Measurements from ENCODE around the gene GSTT4.
A peak's percentile ranks its signal among the peaks of the same experiment; 100 is the strongest.

Gene GSTT4

GRCh38 chr22:24030186-24030702 is 25.0 kb upstream of the GSTT4 start:
- Mint-ChIP-seq H3K4me1 (ENCODE audit: low read depth) (peaks cover 38% of the 10 kb centered on the region), H3K9me3 (no peaks in the 10 kb centered on the region), H3K36me3 (ENCODE audit: low read depth) (peaks cover 25% of the 10 kb centered on the region), H3K27me3 (no peaks in the 10 kb centered on the region), H3K4me3 (no peak overlapping the region), H3K27ac (no peak overlapping the region)

DNA sequence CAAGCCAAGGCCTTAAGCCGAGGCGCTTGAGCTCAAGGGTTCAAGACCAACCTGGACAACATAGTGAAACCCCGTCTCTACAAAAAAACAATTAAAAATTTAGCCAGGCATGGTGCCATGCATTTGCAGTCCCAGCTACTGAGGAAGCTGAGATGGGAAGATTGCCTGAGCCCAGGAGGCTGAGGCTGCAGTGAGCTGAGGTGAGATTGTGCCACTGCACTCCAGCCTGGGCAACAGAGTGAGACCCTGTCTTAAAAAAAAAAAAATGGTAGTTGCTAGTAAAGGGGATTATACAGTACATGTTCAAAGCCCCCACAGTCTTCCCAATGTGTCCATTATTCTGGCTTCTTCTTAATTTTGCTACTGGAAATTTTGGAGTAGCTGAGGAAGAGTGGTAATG is 24.1 kb upstream of the GSTT4 start:
- Mint-ChIP-seq H3K27ac (no peak overlapping the region), H3K4me3 (no peak overlapping the region), H3K36me3 (ENCODE audit: low read depth) (peaks cover 35% of the 10 kb centered on the region), H3K9me3 (peaks cover 2% of the 10 kb centered on the region), H3K27me3 (no peaks in the 10 kb centered on the region), H3K4me1 (ENCODE audit: low read depth) (peaks cover 32% of the 10 kb centered on the region)

DNA sequence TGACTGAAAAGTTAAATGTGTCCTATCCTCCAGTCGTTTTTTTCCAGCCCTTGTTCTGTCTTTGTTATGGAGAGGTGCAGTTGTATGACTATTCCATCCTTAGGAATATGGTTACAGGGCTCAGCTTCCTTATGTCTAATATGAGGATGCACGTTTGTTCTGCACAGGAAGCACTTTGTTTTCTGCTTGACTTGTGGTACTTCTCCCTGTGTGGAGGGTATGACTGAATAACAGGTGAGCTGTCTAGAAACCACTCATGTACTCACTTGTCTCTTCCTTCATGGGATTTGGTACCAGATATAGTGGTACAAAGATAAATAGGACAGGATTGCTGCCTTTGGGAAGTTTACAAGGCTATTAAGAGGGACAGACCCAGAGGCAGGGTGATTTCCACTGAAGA is 23.3 kb upstream of the GSTT4 start:
- H3K9me3 Mint-ChIP-seq: peaks cover 4% of the 10 kb centered on the region
- H3K36me3 Mint-ChIP-seq (ENCODE audit: low read depth): peaks cover 40% of the 10 kb centered on the region
- H3K4me1 Mint-ChIP-seq (ENCODE audit: low read depth): peaks cover 38% of the 10 kb centered on the region
- no peak overlapping the region for H3K4me3 Mint-ChIP-seq
- no peaks in the 10 kb centered on the region for H3K27me3 Mint-ChIP-seq
- no peak overlapping the region for H3K27ac Mint-ChIP-seq

DNA sequence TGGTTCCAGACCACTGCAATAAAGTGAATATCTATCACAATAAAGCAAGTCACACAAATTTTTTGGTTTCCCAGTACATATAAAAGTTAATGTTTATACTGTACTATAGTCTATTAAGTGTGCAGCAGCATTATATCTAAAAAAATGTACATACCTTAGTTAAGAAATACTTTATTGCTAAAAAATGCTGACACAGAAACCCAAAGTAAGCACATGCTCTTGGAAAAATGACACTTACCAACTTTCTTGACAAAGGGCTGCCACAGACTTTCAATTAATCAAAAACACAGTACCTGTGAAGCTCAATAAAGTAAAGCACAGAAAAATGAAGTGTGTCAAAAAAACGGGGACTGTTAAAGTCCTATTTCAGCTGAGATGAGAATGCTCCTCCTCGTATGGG is 22.7 kb upstream of the GSTT4 start:
- Mint-ChIP-seq H3K27ac (no peak overlapping the region), H3K36me3 (ENCODE audit: low read depth) (peaks cover 45% of the 10 kb centered on the region), H3K9me3 (peaks cover 4% of the 10 kb centered on the region), H3K4me3 (no peak overlapping the region), H3K4me1 (ENCODE audit: low read depth) (peaks cover 44% of the 10 kb centered on the region), H3K27me3 (no peaks in the 10 kb centered on the region)

DNA sequence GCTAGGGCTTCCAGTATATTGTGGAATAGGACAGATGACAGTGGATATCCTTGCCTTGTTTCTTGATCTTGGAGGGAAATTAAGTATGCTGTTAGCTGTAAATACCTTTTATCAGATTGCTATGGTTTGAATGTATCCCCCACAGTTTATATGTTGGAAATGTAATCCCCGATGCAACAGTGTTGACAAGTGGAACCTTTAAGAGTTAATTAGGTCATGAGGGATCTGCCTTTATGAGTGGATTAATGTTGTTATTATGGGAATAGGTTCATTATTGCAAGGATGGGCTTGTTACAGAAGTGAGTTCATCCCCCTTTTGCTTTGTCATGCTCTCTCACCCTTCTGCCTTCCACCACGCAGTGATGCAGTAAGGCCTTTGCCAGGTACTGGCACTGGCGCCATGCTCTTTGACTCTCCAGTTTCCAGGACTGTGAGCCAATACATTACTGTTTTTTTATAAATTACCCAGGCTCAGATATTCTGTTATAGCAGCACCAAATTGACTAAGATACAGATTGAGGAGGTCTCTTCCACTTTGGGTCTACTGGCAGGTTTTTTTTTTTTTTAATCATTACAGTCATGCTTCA is 22.2 kb upstream of the GSTT4 start:
- H3K4me1 Mint-ChIP-seq (ENCODE audit: low read depth): peaks cover 49% of the 10 kb centered on the region
- no peak overlapping the region for H3K27ac Mint-ChIP-seq

DNA sequence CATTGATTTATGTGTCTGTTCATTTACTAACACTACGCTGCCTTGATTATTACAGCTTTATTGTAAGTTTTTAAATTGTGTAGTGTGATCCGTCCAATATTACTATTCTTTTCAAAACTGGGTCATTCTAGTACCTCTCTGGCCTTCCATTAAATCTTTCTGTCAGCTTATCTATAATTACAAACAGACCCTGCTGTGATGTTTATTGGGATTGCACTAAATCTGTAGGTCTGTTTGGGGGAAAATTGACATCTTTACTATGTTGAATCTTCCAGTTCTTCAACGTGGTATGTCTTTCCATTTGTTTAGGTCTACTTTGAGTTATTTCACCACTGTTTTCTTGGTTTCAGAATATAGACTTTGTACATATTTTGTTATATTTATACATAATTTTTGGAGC is 21.5 kb upstream of the GSTT4 start:
- H3K4me3 Mint-ChIP-seq: no peak overlapping the region
- no peaks in the 10 kb centered on the region for H3K27me3 Mint-ChIP-seq
- H3K9me3 Mint-ChIP-seq: peaks cover 4% of the 10 kb centered on the region
- H3K27ac Mint-ChIP-seq: no peak overlapping the region
- peaks cover 50% of the 10 kb centered on the region for H3K36me3 Mint-ChIP-seq (ENCODE audit: low read depth)
- H3K4me1 Mint-ChIP-seq (ENCODE audit: low read depth): peaks cover 48% of the 10 kb centered on the region

More for the DNA sequence above, 22.2 kb upstream of the GSTT4 start:
- Mint-ChIP-seq H3K4me3 (no peak overlapping the region), H3K9me3 (peaks cover 4% of the 10 kb centered on the region), H3K36me3 (ENCODE audit: low read depth) (peaks cover 50% of the 10 kb centered on the region), H3K27me3 (no peaks in the 10 kb centered on the region)

DNA sequence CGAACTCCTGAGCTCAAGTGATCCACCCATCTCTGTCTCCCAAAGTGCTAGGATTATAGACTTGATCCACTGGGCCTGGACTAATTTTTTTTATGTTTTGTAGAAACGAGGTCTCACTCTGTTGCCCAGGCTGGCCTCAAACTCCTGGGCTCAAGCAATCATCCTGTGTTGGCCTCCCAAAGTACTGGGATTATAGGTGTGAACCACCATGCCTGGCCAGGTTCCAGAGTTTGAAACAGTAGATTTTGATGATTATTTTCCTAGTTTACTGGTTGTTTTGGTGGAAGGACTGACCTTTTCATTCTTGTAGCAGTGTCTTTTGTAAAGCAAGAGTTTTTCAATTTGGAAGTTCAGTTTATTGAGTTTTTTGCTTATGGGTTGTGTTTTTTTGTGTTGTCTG is 20.8 kb upstream of the GSTT4 start:
- Mint-ChIP-seq H3K27ac (no peak overlapping the region), H3K27me3 (no peaks in the 10 kb centered on the region), H3K9me3 (peaks cover 4% of the 10 kb centered on the region), H3K4me1 (ENCODE audit: low read depth) (peaks cover 52% of the 10 kb centered on the region), H3K4me3 (no peak overlapping the region), H3K36me3 (ENCODE audit: low read depth) (peaks cover 48% of the 10 kb centered on the region)

- H3K27me3 Mint-ChIP-seq: no peaks in the 10 kb centered on the region
- H3K27ac Mint-ChIP-seq: no peak overlapping the region
- peaks cover 4% of the 10 kb centered on the region for H3K9me3 Mint-ChIP-seq
- peaks cover 50% of the 10 kb centered on the region for H3K36me3 Mint-ChIP-seq (ENCODE audit: low read depth)
- H3K4me3 Mint-ChIP-seq: no peak overlapping the region
- H3K4me1 Mint-ChIP-seq (ENCODE audit: low read depth): peaks cover 52% of the 10 kb centered on the region
Measured at GRCh38 chr22:24025475-24025874, 20.2 kb upstream of the GSTT4 start.

- Mint-ChIP-seq H3K27ac (peak overlapping the region; percentile 19), H3K4me1 (ENCODE audit: low read depth) (peaks cover 48% of the 10 kb centered on the region), H3K36me3 (ENCODE audit: low read depth) (peaks cover 53% of the 10 kb centered on the region), H3K27me3 (no peaks in the 10 kb centered on the region), H3K4me3 (no peak overlapping the region), H3K9me3 (peaks cover 4% of the 10 kb centered on the region)
Measured at GRCh38 chr22:24024354-24024753, 19.1 kb upstream of the GSTT4 start.

DNA sequence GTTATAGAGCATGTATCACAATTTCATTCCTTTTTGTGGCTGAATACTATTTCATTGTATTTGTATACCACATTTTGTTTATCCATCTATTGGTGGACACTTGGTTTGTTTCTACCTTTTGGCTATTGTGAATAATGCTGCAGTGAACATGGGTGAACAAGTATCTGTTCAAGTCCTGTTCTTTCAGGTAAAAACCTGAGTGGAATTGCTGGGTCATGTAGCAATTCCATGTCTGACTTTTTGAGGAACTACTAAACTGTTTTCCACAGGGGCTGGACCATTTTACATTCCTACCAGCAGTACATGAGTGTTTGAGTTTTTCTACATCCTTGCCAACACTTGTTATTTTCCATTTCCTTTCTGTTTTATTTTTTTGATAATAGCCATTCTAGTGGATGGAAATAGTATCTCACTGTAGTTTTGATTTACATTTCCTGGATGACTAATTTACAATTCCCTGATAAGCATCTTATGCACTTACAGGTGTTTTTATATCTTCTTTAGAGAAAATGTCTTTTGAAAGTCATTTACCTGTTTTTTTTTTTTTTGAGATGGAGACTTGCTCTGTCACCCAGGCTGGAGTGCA is 18.0 kb upstream of the GSTT4 start:
- H3K9me3 Mint-ChIP-seq: peaks cover 4% of the 10 kb centered on the region
- peaks cover 58% of the 10 kb centered on the region for H3K36me3 Mint-ChIP-seq (ENCODE audit: low read depth)
- H3K27ac Mint-ChIP-seq: peak overlapping the region; percentile 80
- H3K27me3 Mint-ChIP-seq: no peaks in the 10 kb centered on the region
- H3K4me1 Mint-ChIP-seq (ENCODE audit: low read depth): peaks cover 44% of the 10 kb centered on the region
- peak overlapping the region; percentile 41 for H3K4me3 Mint-ChIP-seq

DNA sequence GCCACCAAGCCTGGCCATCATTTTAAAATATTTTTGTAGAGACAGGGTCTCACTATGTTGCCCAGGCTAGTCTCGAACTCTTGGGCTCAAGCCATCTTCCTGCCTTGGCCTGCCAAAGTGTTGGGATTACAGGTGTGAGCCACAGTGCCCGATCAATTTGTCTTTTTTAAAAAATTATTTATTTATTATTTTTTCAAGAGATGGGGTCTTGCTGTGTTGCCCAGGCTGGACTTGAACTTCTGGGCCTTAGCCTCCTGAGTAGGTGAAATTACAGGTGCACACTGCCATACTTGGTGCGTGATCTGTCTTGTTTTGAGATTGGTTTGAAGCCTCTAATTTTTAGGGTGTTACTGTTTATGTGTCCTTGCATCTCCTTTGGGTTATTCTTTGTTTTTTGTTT is 16.1 kb upstream of the GSTT4 start:
- Mint-ChIP-seq H3K36me3 (ENCODE audit: low read depth) (peaks cover 59% of the 10 kb centered on the region), H3K27ac (no peak overlapping the region), H3K4me3 (no peak overlapping the region)

GRCh38 chr22:24016156-24016555 is 10.9 kb upstream of the GSTT4 start:
- H3K4me1 Mint-ChIP-seq (ENCODE audit: low read depth): peaks cover 37% of the 10 kb centered on the region
- H3K27ac Mint-ChIP-seq: no peak overlapping the region
- H3K36me3 Mint-ChIP-seq (ENCODE audit: low read depth): peaks cover 32% of the 10 kb centered on the region
- H3K27me3 Mint-ChIP-seq: no peaks in the 10 kb centered on the region
- no peak overlapping the region for H3K4me3 Mint-ChIP-seq
- no peaks in the 10 kb centered on the region for H3K9me3 Mint-ChIP-seq

More for the DNA sequence above, 16.1 kb upstream of the GSTT4 start:
- no peaks in the 10 kb centered on the region for H3K27me3 Mint-ChIP-seq
- H3K9me3 Mint-ChIP-seq: peaks cover 4% of the 10 kb centered on the region
- peaks cover 40% of the 10 kb centered on the region for H3K4me1 Mint-ChIP-seq (ENCODE audit: low read depth)

DNA sequence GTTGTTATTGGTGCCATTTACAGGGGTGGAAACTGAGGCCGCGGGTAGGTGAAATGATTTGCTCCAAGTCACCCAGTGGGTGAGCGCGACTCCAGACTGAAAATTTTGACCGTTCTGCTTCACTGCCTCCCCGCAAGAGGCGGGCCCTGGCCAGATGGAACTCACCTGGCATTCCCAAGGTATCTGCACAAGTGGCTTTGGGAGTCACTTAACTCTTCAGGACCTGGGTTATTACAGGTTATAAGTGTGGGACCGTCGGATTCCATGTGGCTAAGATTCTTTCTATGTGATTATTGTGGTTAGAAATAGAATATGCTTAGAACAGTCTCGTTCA is 6.4 kb upstream of the GSTT4 start:
- Mint-ChIP-seq H3K27ac (peak overlapping the region; percentile 93), H3K36me3 (ENCODE audit: low read depth) (peaks cover 14% of the 10 kb centered on the region), H3K27me3 (no peaks in the 10 kb centered on the region), H3K9me3 (no peaks in the 10 kb centered on the region), H3K4me1 (ENCODE audit: low read depth) (peaks cover 35% of the 10 kb centered on the region), H3K4me3 (peak overlapping the region; percentile 97)

DNA sequence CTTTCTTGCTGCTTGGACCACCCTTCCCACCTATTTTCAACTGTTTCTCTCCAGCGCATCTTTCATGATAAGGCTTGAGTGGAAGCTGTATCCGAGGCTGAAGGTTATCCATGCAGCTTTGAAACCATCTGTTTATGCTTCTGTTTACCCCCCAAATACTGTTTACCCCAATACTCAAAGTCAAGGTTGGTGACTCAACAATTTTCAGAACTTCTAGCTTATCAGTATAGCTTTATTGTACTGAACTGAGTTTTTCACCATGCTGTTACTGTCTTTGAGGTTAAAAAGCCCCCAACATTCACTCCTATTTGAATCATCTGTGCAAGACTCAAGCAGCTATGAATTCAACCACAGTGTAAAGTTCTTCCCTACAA is 4.8 kb upstream of the GSTT4 start:
- Mint-ChIP-seq H3K9me3 (no peaks in the 10 kb centered on the region), H3K27me3 (no peaks in the 10 kb centered on the region), H3K36me3 (ENCODE audit: low read depth) (peaks cover 5% of the 10 kb centered on the region), H3K4me1 (ENCODE audit: low read depth) (peaks cover 35% of the 10 kb centered on the region), H3K4me3 (peak overlapping the region; percentile 47), H3K27ac (peak overlapping the region; percentile 4)

DNA sequence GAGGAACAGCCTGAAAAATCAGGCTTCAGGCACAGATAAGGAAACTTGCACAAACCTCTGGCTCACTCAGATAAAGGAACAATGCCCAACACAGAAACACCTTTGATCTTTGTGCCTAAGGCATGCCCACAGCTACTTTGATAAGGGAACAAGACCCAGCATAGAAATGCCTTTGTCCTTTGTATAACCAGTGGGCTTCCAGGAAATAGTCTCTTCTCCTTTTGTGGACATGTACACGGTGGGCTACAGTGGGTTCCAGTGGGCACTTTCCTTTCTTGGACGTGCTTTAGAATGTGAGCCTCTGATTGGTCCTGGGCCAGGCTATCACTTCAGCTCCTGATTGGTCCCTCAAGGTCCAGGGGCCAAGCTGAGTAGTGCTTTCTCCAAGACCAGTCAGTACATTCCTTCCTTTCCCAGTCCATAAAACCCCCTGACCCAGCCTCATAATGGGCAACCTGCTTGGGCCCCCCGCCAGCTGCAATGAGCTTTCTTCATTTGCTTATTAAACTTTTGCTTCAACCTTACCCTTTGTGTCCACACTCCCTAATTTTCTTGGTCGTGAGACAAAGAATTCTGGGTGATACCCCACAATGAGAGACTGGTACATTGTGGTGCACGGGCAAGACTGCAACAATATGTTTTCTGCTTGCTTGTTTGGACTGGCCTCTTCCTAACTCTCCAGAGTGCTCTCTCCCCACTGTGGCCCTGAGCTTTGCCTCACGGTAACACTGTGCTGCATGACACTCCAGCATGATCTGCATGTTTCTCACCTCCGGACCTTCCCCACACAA is 4.2 kb upstream of the GSTT4 start:
- H3K9me3 Mint-ChIP-seq: no peaks in the 10 kb centered on the region
- no peak overlapping the region for H3K27ac Mint-ChIP-seq
- H3K27me3 Mint-ChIP-seq: no peaks in the 10 kb centered on the region
- no peak overlapping the region for H3K4me3 Mint-ChIP-seq
- H3K4me1 Mint-ChIP-seq (ENCODE audit: low read depth): peaks cover 31% of the 10 kb centered on the region
- peaks cover 5% of the 10 kb centered on the region for H3K36me3 Mint-ChIP-seq (ENCODE audit: low read depth)
